GM21390 (cell line): Measurements from ENCODE around the gene BUD23.
A peak's percentile ranks its signal among the peaks of the same experiment; 100 is the strongest.
"Not testable (repeated sequence)": the region's sequence is repeated elsewhere in the genome, so short reads cannot be mapped to it uniquely, and the experiment has no call there.

Experiments used
- ATAC-seq: cut with Tn5 transposase; IDR thresholded peaks from one replicate; pipeline ENCODE4 v1.9.1; 2021; ENCODE audit not compliant: unreplicated experiment

BUD23 gene

GRCh38 chr7:73668103-73668885 is 15.1 kb upstream of the BUD23 start:
- no peak for ATAC-seq

GRCh38 chr7:73668886-73669230 is 14.5 kb upstream of the BUD23 start:
- ATAC-seq = no peak

- no peak for ATAC-seq
Measured at GRCh38 chr7:73669288-73669701, 14.1 kb upstream of the BUD23 start.

- no peak for ATAC-seq
Measured at GRCh38 chr7:73669858-73670385, 13.5 kb upstream of the BUD23 start.

DNA sequence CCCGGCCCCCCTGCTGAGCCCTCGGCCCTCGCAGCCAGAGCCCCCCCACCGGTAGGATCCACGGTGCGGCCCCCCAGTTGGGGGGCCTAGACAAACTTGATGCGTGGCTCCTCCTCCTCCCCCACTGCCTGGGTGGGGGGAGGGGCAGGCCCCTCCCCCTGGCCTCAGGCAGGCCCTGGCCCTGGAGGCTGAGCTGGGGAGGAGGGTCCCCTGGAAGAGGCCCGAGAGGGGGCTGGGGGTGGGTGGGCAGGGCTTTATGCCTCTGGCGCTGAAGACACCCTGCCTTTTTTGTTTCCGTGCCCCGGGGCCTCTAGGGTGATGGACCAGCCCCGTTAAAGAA is 12.1 kb upstream of the BUD23 start:
- no peak for ATAC-seq

GRCh38 chr7:73671857-73672445 is 11.4 kb upstream of the BUD23 start:
- no peak for ATAC-seq

DNA sequence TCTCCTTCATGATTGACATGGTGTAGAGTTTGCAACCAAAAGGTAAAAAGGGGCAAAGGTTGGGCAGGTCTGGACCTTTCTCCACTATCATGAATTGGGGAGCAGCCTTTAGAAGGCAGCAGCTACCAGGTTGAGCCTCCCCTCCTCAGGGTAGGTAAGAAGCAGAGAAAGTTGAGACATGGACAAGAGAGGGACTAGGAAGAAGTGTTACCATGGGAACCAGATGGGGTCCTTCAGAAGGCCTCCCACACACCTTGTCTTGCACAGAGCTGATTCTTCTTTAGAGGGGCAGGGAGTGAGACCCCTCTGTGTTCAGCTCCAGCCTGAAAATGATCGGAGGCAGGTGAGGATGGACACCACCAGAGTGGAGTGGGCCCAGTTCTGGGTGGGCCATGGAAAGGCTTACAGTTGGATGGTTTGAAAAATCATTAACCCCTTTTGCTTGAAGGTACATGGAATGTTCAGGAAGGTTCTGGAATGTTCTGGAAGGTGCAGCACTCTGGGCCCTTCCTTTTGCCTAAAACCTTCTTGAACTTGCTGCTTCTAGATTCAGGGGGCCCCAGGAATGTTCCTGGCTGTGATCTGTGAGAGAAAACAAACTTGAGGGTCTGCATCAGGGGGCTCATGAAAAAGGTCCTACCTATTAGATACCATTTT is 8.8 kb upstream of the BUD23 start:
- no peak for ATAC-seq

DNA sequence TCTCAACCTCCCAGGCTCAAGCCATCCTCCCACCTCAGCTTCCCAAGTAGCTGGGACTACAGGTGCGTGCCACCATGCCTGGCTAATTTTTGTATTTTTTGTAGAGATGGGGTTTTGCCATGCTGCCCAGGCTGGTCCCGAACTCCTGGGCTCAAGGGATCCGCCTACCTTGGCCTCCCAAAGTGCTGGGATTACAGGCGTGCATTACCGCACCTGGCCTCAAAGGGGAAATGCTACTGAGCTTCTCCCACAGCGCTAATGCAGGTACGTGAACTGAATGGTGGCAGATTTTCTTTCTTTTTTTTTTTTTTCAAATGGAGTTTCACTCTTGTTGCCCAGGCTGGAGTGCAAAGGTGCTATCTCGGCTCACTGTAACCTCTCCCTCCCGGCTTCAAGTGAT is 7.3 kb upstream of the BUD23 start:
- ATAC-seq = not testable (repeated sequence)

- no peak for ATAC-seq
Measured at GRCh38 chr7:73678862-73679261, 4.5 kb upstream of the BUD23 start.

DNA sequence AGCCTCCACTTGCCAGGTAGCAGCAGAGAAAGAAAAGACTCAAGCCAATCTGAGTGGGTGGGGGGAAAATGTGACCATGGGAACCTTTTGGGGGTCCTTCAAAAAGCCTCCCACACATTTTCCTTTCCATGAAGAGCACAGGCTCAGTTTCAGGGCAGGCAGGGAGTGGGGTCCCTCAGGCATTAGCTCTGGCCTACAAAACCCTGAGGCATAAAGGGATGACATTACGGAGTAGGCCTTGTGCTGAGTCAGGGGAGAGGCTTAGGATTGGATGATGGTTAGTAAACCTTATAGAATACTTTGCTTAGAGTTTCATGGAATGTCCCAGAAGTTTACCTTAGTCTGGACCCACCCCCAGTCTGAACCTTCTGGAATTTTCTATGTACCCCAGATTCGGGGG is 3.7 kb upstream of the BUD23 start:
- ATAC-seq = no peak

DNA sequence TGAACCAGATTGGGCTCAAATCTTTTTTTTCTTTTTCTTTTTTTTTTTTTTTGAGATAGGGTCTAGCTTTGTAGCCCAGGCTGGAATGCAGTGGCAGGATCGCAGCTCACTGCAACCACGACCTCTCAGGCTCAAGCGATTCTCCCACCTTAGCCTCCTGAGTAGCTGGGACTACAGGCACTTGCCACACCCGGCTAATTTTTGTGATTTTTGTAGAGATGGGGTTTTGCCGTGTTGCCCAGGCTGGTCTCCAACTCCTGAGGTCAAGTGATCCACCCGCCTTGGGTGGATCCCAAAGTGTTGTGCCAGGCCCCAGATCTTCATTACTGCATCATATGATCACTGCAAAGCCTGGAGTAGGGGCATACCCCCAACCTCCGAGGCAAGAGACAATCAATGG is 2.9 kb upstream of the BUD23 start:
- ATAC-seq = no peak

DNA sequence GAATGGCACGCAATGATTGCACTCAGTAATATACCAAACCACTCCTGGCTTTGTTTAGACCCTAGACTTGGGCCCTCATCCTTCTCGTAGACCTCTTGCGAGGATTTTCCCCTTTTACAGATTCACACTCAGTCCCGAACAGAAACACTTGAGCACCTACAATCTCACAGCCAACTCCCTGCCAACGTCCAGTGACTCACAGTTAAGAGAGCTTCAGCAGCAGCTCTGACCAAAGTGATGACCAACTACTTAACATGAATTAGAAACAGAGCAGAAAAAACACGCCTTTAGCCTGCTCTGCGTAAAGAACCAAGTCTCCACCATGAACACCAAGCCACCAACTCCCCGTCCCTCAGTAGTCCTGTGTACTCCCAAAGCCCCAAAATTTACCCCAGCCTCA is 2.4 kb upstream of the BUD23 start:
- ATAC-seq = no peak

DNA sequence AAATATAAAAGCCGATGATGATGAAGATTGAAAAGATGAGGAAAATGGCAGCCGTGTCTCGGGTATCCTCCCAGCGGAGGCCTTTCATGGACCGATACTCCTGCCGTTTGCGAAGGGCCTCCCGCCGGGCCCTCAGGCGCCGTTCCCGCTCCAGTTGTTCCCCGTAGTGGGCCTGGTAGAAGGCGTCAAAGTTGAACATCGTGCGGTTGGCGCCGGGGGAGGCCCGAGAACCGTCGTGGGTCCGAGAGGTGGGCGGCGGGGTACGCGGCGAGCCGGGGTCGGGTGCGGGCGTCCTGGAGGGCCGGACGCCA is 697 bp upstream of the BUD23 start:
- ATAC-seq = peak; percentile 2

DNA sequence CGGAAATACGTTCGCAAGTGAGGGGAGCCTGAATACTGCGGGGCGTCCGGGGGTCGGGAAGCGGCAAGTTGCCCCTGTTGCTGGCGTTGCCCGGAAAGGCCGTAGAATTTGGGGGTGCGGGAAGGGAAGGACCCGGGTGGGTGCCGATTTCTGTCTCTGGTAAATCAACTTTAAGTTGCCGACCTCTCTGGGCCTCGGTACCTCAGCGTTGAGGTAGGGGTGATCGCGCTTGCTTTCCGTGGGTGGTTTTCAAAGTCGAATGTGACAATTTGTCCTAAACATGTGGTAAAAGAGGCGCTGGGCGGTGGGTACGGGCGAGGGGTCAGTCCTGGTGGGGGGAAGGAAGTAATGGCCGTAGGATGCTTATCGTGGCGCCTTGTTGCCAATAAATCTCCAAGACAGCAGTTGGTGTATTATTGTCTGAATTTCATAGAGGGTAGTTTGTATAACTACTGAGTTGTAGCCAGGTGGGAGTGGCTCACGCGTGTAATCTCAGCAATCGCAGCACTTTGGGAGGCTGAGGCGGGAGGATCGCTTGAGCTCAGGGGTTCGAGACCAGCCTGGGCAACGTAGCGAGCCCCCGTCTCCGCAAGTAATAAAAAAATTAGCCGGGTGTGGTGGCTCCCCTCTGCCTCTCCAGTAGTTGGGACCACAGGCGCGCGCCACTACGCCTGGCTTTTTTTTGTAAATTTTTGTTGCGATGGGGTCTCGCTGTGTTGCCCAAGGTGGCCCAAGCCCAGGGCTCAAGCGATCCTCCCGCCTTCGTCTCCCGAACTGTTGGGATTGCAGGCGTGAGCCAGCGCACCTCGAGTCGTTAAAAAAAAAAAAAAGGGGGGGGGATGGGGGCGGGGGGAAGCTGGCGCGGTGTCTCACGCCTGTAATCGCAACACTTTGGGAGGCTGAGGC is 644 bp downstream of the BUD23 start:
- peak; percentile 4 for ATAC-seq

DNA sequence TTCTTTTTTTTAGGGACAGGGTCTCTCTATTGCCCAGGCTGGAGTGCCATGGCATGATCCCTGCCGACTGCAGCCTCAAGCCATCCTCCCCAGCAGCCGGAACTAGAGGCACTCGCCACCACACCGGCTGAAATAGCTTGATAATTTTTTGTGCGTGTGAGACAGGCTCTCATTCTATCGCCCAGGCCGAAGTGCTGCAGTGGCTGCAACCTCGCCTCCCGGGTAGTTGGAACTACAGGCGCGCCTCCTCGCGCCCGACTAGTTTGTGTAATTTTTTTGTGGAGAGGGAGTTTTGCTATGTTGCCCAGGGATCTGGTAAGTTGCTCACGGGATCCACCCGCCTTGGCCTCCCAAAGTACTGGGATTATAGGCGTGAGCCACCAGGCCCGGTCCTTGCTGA is 1.9 kb downstream of the BUD23 start:
- ATAC-seq = no peak

DNA sequence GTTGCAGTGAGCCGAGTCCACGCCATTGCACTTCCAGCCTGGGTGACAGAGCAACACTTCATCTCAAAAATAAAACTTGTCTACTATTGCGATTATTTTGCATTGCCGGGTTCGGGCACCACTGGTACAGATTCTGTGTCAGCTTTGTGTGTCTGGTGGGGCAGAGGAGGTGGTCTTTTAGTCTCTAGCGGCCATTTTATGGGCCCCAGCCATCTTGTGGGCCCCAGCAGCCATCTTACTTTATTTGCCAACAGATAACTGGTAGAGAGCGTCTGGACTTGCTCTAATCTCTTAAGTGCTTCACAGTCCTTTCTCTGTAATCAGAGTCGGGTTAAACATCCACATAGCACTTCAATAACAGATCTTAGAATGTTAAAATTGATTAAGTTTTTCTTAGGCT is 4.9 kb downstream of the BUD23 start:
- no peak for ATAC-seq

DNA sequence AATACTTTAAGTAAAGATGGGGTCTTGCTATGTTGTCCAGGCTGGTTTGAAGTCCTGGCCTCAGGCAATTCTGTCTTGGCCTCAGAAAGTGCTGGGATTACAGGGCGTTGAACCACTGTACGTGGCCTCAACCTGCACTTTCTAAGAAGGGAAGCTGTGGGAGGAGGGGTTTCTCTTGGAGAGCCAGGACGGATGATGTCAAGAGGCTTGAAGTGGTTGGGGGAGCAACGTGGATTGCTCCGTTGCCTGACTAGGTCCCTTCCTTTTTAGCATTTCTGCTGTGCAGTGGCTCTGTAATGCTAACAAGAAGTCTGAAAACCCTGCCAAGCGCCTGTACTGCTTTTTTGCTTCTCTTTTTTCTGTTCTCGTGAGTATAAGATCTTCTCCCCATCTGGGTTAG is 7.2 kb downstream of the BUD23 start:
- ATAC-seq = no peak

DNA sequence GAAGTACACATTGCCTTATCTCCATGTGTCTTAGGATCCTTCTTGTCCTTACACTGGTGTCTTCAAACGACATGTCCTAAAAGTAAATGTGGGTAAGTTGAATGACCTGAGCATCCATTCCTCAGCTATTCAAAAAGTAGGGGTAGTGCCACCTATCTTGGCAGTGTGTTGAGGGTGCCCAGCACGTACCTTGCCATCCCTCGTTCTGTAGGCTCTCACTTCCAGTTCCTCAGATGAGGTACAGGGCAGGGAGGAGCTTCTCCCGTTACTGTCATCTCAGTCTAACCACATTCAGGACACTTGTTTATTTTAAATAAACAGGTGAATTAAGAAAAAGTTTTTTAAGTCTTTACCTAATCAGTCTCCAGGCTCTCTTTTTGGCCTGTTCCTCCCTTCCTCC is 13.0 kb downstream of the BUD23 start:
- no peak for ATAC-seq

GRCh38 chr7:73698410-73698809 is 15.0 kb downstream of the BUD23 start:
- no peak for ATAC-seq

DNA sequence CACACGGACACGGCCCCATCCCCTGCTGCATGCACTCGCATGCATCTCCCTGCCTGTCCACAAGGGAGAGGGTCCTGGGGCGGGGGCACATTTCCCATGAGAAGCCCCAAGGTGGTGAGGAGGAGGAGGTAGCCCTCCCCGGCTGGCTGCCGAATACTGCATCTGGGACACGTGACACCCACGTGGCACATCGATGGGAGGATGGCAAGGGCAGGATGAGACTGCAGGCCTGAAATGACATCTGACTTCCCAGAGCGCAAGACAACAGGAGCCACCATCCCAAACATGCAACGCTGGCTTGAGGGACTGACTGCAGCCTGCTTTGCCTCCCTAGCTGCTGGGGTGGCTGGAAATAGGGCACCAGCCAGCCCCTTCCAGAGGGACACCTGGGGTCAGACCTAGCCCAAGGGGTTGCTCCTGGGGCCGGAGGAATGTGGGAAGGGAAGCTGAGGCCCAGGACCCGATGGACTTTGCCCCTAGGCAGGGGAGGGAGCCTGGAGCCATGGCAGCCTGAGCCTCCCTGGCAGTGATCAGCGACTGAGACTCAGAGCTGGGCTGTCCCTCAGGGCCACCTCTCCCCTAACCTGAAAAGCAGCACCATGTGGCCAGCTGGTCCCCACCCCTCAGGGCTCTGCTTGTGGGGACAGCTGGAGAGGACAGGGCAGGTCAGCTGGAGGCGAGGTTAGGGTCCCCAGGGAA is 16.1 kb downstream of the BUD23 start:
- ATAC-seq = no peak

GRCh38 chr7:73700069-73700423 is 16.6 kb downstream of the BUD23 start:
- ATAC-seq = no peak
